NCI-H146 treated with DMSO at 0.1 percent for 48 hours (cell line): ENCODE data around the gene CECR2.

Source experiments
- DNase-seq: peaks from one replicate; lab custom pipeline; 2025; ENCODE audit not compliant: unreplicated experiment; lab: John Stamatoyannopoulos, UW

CECR2 gene

DNA sequence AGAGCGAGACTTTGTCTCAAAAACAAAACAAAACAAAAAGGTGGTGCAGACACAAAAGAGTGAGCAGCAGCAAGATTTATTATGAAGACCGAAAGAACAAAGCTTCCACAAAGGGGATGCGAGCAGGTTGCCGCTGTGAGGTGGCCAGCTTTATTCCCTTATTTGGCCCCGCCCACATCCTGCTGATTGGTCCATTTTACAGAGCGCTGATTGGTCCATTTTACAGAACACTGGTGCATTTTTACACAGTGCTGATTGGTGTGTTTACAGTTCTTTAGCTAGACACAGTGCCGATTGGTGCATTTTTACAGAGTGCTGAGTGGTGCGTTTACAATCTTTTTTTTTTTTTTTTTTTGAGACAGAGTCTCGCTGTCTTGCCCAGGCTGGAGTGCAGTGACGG lies 77.4 kb downstream of the CECR2 start:
- no peak for DNase-seq

- no peak for DNase-seq
Measured at GRCh38 chr22:17451316-17451715, 82.1 kb downstream of the CECR2 start.

DNA sequence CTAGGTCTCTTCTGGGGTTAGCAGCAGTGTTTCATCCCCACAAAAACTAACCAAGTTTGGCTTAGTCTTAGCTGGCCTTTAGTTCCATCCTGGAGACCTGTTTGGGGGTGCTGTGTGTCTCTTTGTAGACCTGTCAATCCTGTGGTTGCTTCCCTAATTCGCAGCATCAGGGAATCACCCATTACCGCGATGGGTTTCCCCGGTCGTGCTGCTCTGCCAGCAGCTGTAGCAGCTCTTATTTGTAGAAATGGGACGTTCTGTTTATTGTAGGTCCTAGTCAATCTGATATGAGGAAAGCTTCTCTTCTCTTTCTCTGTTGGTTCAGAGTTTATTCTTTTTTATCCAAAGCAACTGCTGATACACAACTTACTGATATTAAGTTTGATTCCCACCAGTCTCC lies 91.6 kb downstream of the CECR2 start:
- DNase-seq, result no peak

DNA sequence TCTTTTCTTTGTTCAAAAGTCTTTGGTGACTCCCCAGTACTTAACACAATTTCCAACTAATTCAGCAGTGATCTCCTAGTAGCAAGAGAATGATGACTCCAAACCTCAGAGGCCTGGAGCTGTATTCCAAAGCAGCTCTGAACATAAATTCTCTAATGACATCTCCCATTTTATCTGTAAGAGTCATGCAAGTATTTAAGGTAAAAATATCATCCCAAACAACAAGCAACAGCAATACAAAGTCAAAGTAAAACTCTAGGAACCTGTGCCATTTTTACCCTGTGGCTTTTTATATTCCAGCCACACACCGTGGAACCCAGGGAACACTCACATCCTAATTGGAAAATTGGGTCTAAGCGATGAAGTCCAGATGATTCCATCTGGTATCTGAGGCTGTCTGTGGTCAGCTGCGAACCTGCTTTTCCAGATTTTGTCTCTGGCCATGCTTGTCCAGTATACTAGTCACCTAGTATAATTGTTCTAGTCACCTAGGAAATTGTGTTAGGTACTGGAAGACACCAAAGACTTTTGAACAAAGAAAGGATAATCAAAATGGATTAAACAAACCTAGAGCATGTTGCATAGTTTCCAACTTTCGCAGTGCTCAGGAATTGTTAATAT lies 101.7 kb downstream of the CECR2 start:
- DNase-seq, result no peak

- no peak for DNase-seq
Measured at GRCh38 chr22:17471886-17472535, 102.8 kb downstream of the CECR2 start.

GRCh38 chr22:17472932-17473331 lies 103.7 kb downstream of the CECR2 start:
- no peak for DNase-seq

DNA sequence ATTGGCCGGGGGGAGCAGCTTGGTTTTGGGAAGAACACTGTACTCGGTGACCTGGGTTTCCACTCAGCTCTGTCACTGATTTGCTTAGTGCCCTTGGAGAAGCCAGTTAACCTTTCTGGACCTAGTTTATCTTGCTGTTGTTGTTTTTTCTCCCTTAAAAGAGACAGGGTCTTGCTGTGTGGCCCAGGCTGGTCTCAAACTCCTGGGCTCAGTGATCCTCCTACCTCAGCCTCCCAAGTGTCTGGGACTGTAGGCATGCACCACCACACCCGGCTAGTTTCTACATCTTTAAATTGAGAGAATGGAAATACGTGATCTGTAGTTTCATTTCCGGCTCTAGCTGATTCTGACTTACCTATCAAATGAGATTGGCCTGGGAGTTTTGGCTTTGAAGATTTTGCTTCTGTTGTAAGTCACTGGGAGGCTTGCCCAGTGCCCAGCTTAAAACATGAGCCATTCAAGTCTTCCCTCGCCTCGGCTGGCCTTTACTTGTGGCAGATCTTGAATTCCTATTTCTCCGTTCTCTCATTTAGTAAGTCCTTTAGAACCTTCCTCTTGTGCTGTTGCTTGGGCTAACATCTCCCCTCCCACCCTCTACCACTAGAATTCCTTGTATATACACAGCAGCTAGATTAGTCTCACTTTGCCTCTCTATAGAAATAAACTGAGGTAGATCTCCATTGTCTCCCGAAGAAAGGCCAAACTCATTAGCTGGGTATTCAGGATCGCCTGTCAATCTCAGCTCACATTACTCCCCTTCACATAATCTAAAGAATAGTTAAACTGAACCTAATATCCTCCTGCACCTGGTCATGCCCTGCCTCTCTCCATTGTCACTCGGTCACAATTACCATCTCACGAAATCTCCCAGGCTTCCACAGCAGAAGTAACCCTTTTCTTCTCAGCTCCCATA lies 106.3 kb downstream of the CECR2 start:
- DNase-seq, result peak; percentile 15

DNA sequence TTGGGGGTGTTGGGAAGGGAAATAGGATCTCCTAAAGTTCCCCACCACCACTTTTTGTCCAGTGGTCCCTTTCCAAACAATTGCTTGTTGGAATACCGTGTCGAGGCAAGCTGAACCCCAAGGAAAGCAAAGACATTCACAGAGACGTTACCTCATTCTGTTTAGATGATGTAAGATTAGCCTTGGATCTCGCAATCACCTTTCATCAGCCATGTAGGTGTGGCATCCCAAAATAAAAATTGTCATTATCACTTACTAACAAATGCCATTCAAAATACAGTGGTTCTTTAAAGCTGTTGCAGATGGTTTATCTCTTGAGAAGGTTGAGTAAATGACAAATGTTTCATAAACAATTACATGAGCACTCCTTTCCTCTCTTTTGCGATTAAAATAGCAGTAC lies 107.6 kb downstream of the CECR2 start:
- no peak for DNase-seq

DNA sequence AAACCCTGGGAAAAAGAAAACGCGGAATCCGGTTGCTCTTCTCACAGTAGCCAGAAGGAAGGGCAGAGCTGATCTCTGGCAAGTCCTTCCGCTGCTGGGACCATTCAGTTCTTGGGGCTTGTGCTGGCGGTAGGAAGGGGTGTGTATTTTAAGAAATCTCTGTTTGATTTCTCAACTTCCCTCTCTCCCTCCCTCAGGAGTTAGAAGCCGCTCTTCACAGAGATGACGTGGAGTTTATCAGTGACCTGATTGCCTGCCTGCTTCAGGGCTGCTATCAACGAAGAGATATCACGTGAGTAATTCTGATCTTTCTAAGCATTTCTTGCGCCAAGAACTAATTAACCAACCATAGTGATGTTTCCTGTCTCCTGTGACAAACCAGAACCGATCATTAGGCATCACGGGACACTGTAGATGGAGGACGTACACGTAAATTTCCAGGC lies 108.2 kb downstream of the CECR2 start:
- no peak for DNase-seq

DNA sequence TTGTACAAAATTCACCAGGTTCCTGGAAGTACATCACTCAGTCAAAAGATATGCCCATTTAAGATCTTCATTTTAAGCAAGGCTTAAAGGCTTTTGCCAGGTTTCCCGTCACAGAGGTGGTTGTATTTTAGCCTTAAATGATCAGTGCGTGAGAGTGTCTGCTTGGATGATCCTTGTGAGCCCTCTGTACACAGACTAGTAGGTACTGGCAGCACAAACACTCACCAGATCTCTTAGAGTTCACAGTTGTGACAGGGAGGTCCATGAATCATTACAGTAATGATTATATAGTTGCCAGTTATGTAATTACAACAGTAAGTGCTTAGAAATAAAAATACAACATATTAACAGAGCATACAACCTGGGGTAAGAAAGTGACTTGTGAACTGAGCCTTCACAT lies 109.9 kb downstream of the CECR2 start:
- DNase-seq, result no peak

GRCh38 chr22:17481424-17481823 lies 112.2 kb downstream of the CECR2 start:
- no peak for DNase-seq

- DNase-seq, result no peak
Measured at GRCh38 chr22:17483688-17484372, 114.6 kb downstream of the CECR2 start.

DNA sequence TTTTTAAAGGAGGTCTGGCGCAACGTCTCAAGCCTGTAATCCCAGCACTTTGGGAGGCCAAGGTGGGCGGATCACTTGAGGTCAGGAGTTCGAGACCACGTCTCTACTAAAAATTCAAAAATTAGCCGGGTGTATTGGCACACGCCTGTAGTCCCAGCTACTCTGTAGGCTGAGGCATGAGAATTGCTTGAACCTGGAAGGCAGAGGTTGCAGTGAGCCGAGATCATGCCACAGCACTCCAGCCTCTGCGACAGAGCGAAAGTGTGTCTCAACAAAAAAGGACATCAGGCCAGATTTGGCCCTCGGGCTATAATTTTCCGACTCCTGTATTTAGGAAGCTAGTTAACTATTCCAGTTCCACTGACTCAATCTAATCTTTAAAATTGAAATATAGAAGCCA lies 115.3 kb downstream of the CECR2 start:
- no peak for DNase-seq

DNA sequence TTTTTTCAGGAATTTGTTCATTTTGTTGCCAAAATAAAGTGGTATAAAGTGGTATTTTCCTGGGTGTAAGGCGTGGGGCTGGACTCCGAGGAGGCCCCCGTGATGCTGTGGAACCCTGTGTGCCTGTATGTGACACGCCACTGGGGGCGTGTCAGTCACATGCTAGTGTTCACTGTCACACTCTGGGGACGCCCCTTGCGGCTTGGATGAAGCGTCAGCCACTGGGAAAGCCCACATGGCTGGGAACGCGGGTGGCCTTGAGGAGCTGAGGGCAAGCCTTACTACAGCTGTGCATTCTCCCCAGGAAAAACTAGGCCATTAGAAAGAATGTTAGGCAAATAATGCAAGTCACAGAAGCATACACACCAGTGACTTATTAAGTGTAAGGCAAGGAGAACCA lies 117.1 kb downstream of the CECR2 start:
- no peak for DNase-seq

DNA sequence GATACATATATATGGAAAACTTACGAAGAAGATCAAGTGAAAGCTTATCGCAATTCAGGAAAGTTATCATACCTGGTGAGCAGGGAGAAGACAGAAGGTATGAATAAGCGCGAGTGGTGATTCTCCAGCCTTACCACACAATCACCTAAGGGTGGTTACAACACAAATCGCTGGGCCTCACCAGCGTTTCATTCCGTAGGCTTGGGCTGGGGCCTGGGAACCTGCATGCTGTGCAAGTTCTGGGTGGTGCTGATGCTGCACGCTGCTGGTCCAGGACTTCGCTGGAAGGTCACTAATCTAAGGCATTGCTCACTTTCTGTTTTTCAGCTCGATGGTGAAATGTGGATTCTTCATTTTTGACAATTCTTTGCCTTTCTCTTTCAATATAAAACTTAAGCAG lies 117.5 kb downstream of the CECR2 start:
- no peak for DNase-seq

DNA sequence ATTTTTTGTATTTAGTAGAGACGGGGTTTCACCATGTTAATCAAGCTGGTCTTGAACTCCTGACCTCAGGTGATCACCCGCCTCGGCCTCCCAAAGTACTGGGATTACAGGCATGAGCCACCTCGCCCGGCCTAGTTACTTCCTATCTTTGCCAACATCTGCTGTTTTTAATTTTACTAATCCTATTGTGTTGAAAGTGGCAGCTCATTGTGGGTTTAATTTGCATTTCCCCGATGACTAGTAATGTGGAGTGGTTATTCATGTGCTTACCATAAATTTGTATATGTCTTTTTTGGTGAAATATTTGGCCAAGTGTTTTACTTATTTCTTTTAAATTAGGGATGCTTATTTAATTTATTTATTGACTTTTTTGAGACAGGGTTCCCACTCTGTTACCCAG lies 119.8 kb downstream of the CECR2 start:
- DNase-seq, result no peak

- DNase-seq, result no peak
Measured at GRCh38 chr22:17491090-17491640, 121.9 kb downstream of the CECR2 start.

DNA sequence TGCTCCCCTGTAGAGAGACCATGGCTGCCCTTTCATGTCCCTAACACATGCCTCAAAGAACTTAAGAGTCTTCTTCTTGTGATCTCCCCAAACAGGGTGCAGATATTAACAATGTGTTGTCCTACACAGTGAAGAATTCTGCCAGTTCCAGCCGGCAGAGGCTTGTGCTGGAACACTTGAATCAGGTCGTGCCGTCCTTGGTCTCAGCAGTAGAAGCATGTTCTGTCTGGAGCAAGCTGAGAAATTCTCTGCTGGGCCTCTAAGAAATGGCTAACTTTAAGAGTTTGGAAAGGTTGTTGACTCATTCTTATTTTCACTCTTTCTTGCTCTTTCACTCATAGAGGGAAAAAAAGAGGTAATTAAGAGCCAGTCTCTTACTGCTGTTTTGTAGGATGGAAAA lies 123.0 kb downstream of the CECR2 start:
- no peak for DNase-seq

- no peak for DNase-seq
Measured at GRCh38 chr22:17493419-17493981, 124.2 kb downstream of the CECR2 start.

GRCh38 chr22:17496841-17497240 lies 127.6 kb downstream of the CECR2 start:
- no peak for DNase-seq
